IMR-90 (cell line): Measurements from ENCODE around the gene ZDHHC8. TPM values are rescaled to one million over a fixed set of nuclear protein-coding genes. Genes with fewer than 3 reads are reported as not detected.

Source experiments
- ATAC-seq: fragments of 200-7000 bp; cut with Tn5 transposase; 2 replicates; pipeline ENCODE4 v1.9.1; 2020; ENCODE audit warnings: low read depth, mild to moderate bottlenecking, moderate library complexity
- BruUV-seq: library from RNA; stranded (reverse); fragments of 400-500 nt; replicated peaks from 2 replicates; lab custom pipeline; 2021; lab: Mats Ljungman, UMichigan
- CTCF ChIA-PET: fragments of 300-600 bp; formaldehyde crosslinking; extraction: SDS; loops from one replicate; lab custom pipeline; 2021; ENCODE audit warnings: antibody characterized with exemption; lab: Yijun Ruan, JAX
- POLR2A ChIA-PET: fragments of 300-600 bp; sonication (Branson Sonifier 250); formaldehyde crosslinking; loops from one replicate; lab custom pipeline; 2022; ENCODE audit warnings: antibody characterized with exemption; ENCODE audit not compliant: unreplicated experiment; lab: Charles Lee
- DNase-seq: peaks from one replicate; pipeline ENCODE4 v3.0.0; 2013
- H2AFZ ChIP-seq: replicated peaks from 2 replicates; pipeline ENCODE3; 2013; ENCODE audit warnings: low read length, mild to moderate bottlenecking; ENCODE audit not compliant: poor library complexity
- H2AK5ac ChIP-seq: 2 replicates; pipeline ENCODE4 v1.6.1; 2013; ENCODE audit warnings: low read depth, low read length, inconsistent platforms
- H2AK9ac ChIP-seq: replicated peaks from 2 replicates; pipeline ENCODE3; 2013; ENCODE audit warnings: mild to moderate bottlenecking, low read depth, low read length, moderate library complexity; ENCODE audit not compliant: poor library complexity
- H2BK120ac ChIP-seq: 2 replicates; pipeline ENCODE4 v1.6.1; 2013; ENCODE audit warnings: low read depth, low read length, inconsistent platforms
- H2BK15ac ChIP-seq: 3 replicates; pipeline ENCODE4 v1.6.1; 2013; ENCODE audit warnings: low read depth, low read length, inconsistent platforms
- H2BK20ac ChIP-seq: 2 replicates; pipeline ENCODE4 v1.6.1; 2013; ENCODE audit warnings: low read depth, mild to moderate bottlenecking, inconsistent platforms, low read length, moderate library complexity
- H2BK5ac ChIP-seq: 2 replicates; pipeline ENCODE4 v1.6.1; 2013; ENCODE audit warnings: mild to moderate bottlenecking, low read depth, low read length, inconsistent platforms; ENCODE audit not compliant: poor library complexity, severe bottlenecking
- H3K14ac ChIP-seq: replicated peaks from 2 replicates; pipeline ENCODE4 v1.6.1; 2013; ENCODE audit warnings: low read depth, low read length, inconsistent platforms
- H3K18ac ChIP-seq: 2 replicates; pipeline ENCODE4 v1.6.1; 2013; ENCODE audit warnings: low read depth, low read length, control low read depth
- H3K23ac ChIP-seq: 2 replicates; pipeline ENCODE4 v1.6.1; 2013; ENCODE audit warnings: low read depth, low read length, inconsistent platforms
- H3K27ac ChIP-seq: 2 replicates; pipeline ENCODE4 v1.5.1; 2013; ENCODE audit warnings: mild to moderate bottlenecking, control low read depth, low read length; ENCODE audit not compliant: insufficient read depth
- H3K27me3 ChIP-seq: 2 replicates; pipeline ENCODE4 v1.6.1; 2013; ENCODE audit warnings: low read length; ENCODE audit not compliant: control insufficient read depth, insufficient read depth
- H3K36me3 ChIP-seq: 2 replicates; pipeline ENCODE4 v1.6.1; 2013; ENCODE audit warnings: low read length, mixed read lengths; ENCODE audit not compliant: control insufficient read depth, insufficient read depth
- H3K4ac ChIP-seq: 2 replicates; pipeline ENCODE4 v1.6.1; 2013; ENCODE audit warnings: low read depth, low read length, inconsistent platforms
- H3K4me1 ChIP-seq: 2 replicates; pipeline ENCODE4 v1.6.1; 2013; ENCODE audit warnings: low read length, mixed read lengths; ENCODE audit not compliant: control insufficient read depth, insufficient read depth
- H3K4me2 ChIP-seq: 2 replicates; pipeline ENCODE4 v1.6.1; 2013; ENCODE audit warnings: low read depth, mild to moderate bottlenecking, control low read depth, low read length, moderate library complexity
- H3K4me3 ChIP-seq: 2 replicates; pipeline ENCODE4 v1.5.1; 2013; ENCODE audit warnings: low read depth, mild to moderate bottlenecking, control low read depth, low read length, moderate library complexity; ENCODE audit not compliant: insufficient read depth
- H3K56ac ChIP-seq: 2 replicates; pipeline ENCODE4 v1.6.1; 2013; ENCODE audit warnings: low read length, inconsistent platforms; ENCODE audit not compliant: insufficient read depth; ENCODE audit errors: extremely low read depth
- H3K79me1 ChIP-seq, 2 experiments: 2 replicates each; pipeline ENCODE4 v1.6.1; 2013; ENCODE audit warnings: low read length in 2 of 2, inconsistent platforms in 1 of 2, low read depth in 1 of 2
- H3K9ac ChIP-seq: 2 replicates; pipeline ENCODE4 v1.6.1; 2013; ENCODE audit warnings: low read depth, low read length, control low read depth
- H3K9me1 ChIP-seq: 2 replicates; pipeline ENCODE4 v1.6.1; 2013; ENCODE audit warnings: low read length, inconsistent platforms; ENCODE audit not compliant: insufficient read depth
- H3K9me3 ChIP-seq: 2 replicates; pipeline ENCODE4 v1.6.1; 2013; ENCODE audit warnings: low read length; ENCODE audit not compliant: control insufficient read depth, insufficient read depth
- H4K20me1 ChIP-seq: 2 replicates; pipeline ENCODE4 v1.6.1; 2013; ENCODE audit warnings: low read length, inconsistent platforms; ENCODE audit not compliant: insufficient read depth
- H4K5ac ChIP-seq: 2 replicates; pipeline ENCODE4 v1.6.1; 2013; ENCODE audit warnings: mild to moderate bottlenecking, low read depth, low read length, control low read depth
- H4K8ac ChIP-seq, 2 experiments: 2 replicates each; pipeline ENCODE4 v1.6.1; 2013; ENCODE audit warnings: low read depth in 2 of 2, low read length in 2 of 2, control low read depth in 1 of 2, inconsistent platforms in 1 of 2
- H4K91ac ChIP-seq: 2 replicates; pipeline ENCODE4 v1.6.1; 2013; ENCODE audit warnings: low read depth, low read length, inconsistent platforms; ENCODE audit not compliant: insufficient read depth
- CHD1 ChIP-seq: IDR thresholded peaks from 2 replicates; pipeline ENCODE4 v1.6.1; 2012; ENCODE audit warnings: low read depth, low read length, improper control_type of control experiment
- POLR2A ChIP-seq: IDR thresholded peaks from 2 replicates; pipeline ENCODE4 v1.6.1; 2012; ENCODE audit warnings: mild to moderate bottlenecking, low read depth, low read length
- RCOR1 ChIP-seq: IDR thresholded peaks from 2 replicates; pipeline ENCODE4 v1.6.1; 2012; ENCODE audit warnings: mild to moderate bottlenecking, low read length, improper control_type of control experiment; ENCODE audit not compliant: insufficient replicate concordance
- RFX5 ChIP-seq: IDR thresholded peaks from 2 replicates; pipeline ENCODE4 v1.8.0; 2012; ENCODE audit warnings: low read depth, mild to moderate bottlenecking, low read length, moderate library complexity
- WGBS, 2 experiments: methylation state at CpG; one replicate each; pipeline versions ENCODE4 v1.1.5 to v1.1.7; 2013; ENCODE audit warnings: missing lambda C conversion rate in 2 of 2; ENCODE audit not compliant: insufficient read length in 1 of 2; ENCODE audit errors: extremely low coverage in 2 of 2; 5-methylcytosine and 5-hydroxymethylcytosine counted together
- dilution Hi-C: fragments of 300-500 bp; cut with HindIII; formaldehyde crosslinking; loops from one replicate; pipeline ENCODE4 v1.14.3; 2018; ENCODE audit warnings: low sequenced_read_pairs; ENCODE audit not compliant: unreplicated experiment
- in situ Hi-C: fragments of 300-500 bp; cut with MboI; formaldehyde crosslinking; loops from 3 replicates; pipeline ENCODE4 v1.14.3; 2019; ENCODE audit warnings: low sequenced_read_pairs, inconsistent platforms, mixed read lengths
- intact Hi-C: fragments of 100-400 bp; cut with micrococcal nuclease; formaldehyde crosslinking; loops from 2 replicates; pipeline ENCODE4 v1.10.0; 2022
- polyA plus RNA-seq, 3 experiments: library from polyadenylated mRNA; depleted of rRNA; stranded (reverse); fragments of >200 nt; gene quantifications; 2 replicates each; pipeline ENCODE4 v1.2.3, GENCODE V29; 2012; ENCODE audit warnings: low replicate concordance in 1 of 3
- total RNA-seq: library from RNA; depleted of rRNA; stranded (reverse); fragments of >200 nt; gene quantifications from 2 replicates; pipeline ENCODE4 v1.2.3, GENCODE V29; 2012
- TF ChIP-seq, protein P1 (sequence below): conservative IDR thresholded peaks from 2 replicates; pipeline ENCODE4 v1.5.1; 2012; ENCODE audit warnings: mild to moderate bottlenecking, low read depth, low read length, improper control_type of control experiment
- TF ChIP-seq, protein P2 (sequence below): fragments of 150-350 bp; IDR thresholded peaks from 2 replicates; pipeline ENCODE4 v1.6.1; 2017; ENCODE audit warnings: mild to moderate bottlenecking, antibody characterized with exemption, low read length, low read depth

The ZDHHC8 gene
- total and polyA plus RNA-seq, 2 of the 4 experiments (the other 2 are of a cell fraction) = 2.5 to 72.6 TPM

DNA sequence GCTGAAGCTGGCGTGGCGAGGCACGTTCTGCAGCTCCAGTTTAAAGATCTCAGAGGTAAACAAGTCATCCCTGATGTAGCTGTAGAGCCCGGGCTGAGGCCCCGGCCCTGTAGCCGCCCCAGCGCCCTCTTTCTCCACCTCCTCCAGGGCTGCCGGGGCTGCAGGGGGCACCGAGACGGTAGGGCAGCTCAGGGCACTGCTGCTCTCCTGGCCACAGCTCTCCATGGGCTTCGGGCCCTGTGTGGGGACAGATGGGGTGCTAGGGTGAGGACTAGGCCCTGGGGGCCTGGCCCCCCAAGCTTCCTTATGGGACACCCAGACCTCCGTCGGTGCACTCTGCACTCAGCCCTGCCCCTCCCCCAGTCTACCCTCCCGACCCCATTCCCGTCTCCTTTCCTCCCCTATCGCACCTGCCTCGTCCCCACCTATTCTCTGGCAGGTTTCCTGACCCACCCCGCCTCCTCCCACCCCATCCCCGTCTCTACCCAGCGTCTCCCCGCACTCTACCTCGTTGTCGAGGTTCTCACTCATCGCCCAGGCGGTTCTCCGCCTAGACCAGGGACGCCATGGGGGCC lies 15.1 kb upstream of the ZDHHC8 start:
- H3K4me2 ChIP-seq = peak overlapping the region; percentile 84
- H4K8ac ChIP-seq = peak overlapping the region; percentile 44 to 63
- 1% methylated on average over 12 of the region's 27 CpGs; no CpG with 5 or more reads in 1 of the 2 experiments for WGBS, 2 experiments
- ChIA-PET POLR2A (no interaction called here), CTCF (no interaction called here)
- H3K27ac ChIP-seq = peak overlapping the region; percentile 75
- peak overlapping the region; percentile 91 for H2AFZ ChIP-seq
- H3K9ac ChIP-seq = peak overlapping the region; percentile 88
- peaks cover 6% of the 10 kb centered on the region for H3K4me1 ChIP-seq
- peak overlapping the region; percentile 86 for H3K14ac ChIP-seq
- peak overlapping the region; percentile 70 for H4K91ac ChIP-seq
- H3K23ac ChIP-seq = peak overlapping the region; percentile 62; the same call in 1 of the 2 replicates
- H3K9me1 ChIP-seq = no peaks in the 10 kb centered on the region; the same call in 1 of the 2 replicates
- H4K5ac ChIP-seq = peak overlapping the region; percentile 76
- peak overlapping the region; percentile 87 for H2AK5ac ChIP-seq
- peak overlapping the region; percentile 59 for H2BK5ac ChIP-seq
- H3K79me1 ChIP-seq = peaks cover 12 to 42% of the 10 kb centered on the region in 2 experiments
- ATAC-seq (no peak), DNase-seq (no peak)
- H3K4ac ChIP-seq = peak overlapping the region; percentile 90
- peaks cover 18% of the 10 kb centered on the region for H4K20me1 ChIP-seq
- peak overlapping the region; percentile 92 for H3K4me3 ChIP-seq
- peaks cover 57% of the 10 kb centered on the region for H3K36me3 ChIP-seq
- BruUV-seq = TSS peak; percentile 66
- H3K18ac ChIP-seq = 0 out of 2 replicates have a peak overlapping the region, but pooled peaks have one; percentile 6
- H3K56ac ChIP-seq = peak overlapping the region; percentile 37
- H3K9me3 ChIP-seq = no peaks in the 10 kb centered on the region
- peak overlapping the region; percentile 38; the same call in 1 of the 2 replicates for H2BK120ac ChIP-seq
- no peak overlapping the region for H2BK15ac ChIP-seq
- TF ChIP-seq POLR2A (no peak), RFX5 (no peak), RCOR1 (no peak), CHD1 (no peak)
- TF ChIP-seq, protein P1, sequence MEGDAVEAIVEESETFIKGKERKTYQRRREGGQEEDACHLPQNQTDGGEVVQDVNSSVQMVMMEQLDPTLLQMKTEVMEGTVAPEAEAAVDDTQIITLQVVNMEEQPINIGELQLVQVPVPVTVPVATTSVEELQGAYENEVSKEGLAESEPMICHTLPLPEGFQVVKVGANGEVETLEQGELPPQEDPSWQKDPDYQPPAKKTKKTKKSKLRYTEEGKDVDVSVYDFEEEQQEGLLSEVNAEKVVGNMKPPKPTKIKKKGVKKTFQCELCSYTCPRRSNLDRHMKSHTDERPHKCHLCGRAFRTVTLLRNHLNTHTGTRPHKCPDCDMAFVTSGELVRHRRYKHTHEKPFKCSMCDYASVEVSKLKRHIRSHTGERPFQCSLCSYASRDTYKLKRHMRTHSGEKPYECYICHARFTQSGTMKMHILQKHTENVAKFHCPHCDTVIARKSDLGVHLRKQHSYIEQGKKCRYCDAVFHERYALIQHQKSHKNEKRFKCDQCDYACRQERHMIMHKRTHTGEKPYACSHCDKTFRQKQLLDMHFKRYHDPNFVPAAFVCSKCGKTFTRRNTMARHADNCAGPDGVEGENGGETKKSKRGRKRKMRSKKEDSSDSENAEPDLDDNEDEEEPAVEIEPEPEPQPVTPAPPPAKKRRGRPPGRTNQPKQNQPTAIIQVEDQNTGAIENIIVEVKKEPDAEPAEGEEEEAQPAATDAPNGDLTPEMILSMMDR = no peak
- TF ChIP-seq, protein P2, sequence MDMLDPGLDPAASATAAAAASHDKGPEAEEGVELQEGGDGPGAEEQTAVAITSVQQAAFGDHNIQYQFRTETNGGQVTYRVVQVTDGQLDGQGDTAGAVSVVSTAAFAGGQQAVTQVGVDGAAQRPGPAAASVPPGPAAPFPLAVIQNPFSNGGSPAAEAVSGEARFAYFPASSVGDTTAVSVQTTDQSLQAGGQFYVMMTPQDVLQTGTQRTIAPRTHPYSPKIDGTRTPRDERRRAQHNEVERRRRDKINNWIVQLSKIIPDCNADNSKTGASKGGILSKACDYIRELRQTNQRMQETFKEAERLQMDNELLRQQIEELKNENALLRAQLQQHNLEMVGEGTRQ = no peak
- H2BK20ac ChIP-seq = no peak overlapping the region
- dilution Hi-C loops (no loop called here), in situ Hi-C loops (no loop called here), intact Hi-C loops (no loop called here)
- H3K27me3 ChIP-seq = no peaks in the 10 kb centered on the region
- peak overlapping the region; percentile 97 for H2AK9ac ChIP-seq
